Epithelial cell of umbilical artery (primary cell): ENCODE measurements around the gene PTF1A. TPM values are rescaled to one million over a fixed set of nuclear protein-coding genes. Genes with fewer than 3 reads are reported as not detected.

Source experiments
- total RNA-seq: library from RNA; depleted of rRNA; stranded (reverse); fragments of >200 nt; gene quantifications from 2 replicates; pipeline ENCODE4 v1.2.3, GENCODE V29; 2014

Gene PTF1A
- not detected in 2 replicates for total RNA-seq

GRCh38 chr10:23191764-23192711 is at the start of gene PTF1A:
TSS of gene PTF1A (plus strand) at chr10:23192312. CDS start at chr10:23192531, 219 bp downstream.

Other genes starting within 250 kb of the PTF1A start
- gene MSRB2, start 96.7 kb upstream of the PTF1A start, total RNA-seq = 11.0 and 13.5 TPM in 2 replicates
- under 0.01 TPM in 1 of 2 replicates, not detected in the other for gene C10orf67, start 152.5 kb downstream of the PTF1A start, total RNA-seq
- gene OTUD1, start 246.8 kb downstream of the PTF1A start, total RNA-seq = 4.2 and 7.9 TPM in 2 replicates